Ammon's horn (tissue), 1 donor: ENCODE measurements around the gene COL5A1.

ENCODE experiments used
- DNase-seq: peaks from one replicate; pipeline ENCODE4 v3.0.0-alpha.2; 2016; ENCODE audit warnings: low spot score

COL5A1 gene

DNA sequence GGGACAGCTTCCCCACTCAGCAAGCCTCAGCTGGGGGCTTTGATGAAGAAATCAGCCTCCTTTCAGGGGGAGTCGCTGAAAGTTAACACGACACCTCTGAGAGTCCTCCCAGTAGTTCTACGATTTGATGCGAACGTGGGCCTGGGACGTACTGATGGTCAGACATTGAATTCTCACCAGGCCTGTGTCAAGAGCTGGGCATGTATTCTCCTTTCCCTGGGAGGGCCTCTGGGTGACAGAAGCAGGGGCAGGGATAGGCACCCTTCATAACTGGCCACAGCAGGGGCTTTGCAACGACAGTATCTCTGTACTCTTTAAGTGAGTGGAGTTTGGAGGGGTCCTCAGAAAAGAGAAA lies 15.6 kb upstream of the COL5A1 start:
- DNase-seq, result no peak

GRCh38 chr9:134626571-134627416 lies 14.8 kb upstream of the COL5A1 start:
- DNase-seq, result no peak

- DNase-seq, result no peak
Observed at GRCh38 chr9:134627417-134628353, 13.9 kb upstream of the COL5A1 start.

GRCh38 chr9:134628354-134628736 lies 13.3 kb upstream of the COL5A1 start:
- DNase-seq, result no peak

- no peak for DNase-seq
Observed at GRCh38 chr9:134629061-134629585, 12.5 kb upstream of the COL5A1 start.

DNA sequence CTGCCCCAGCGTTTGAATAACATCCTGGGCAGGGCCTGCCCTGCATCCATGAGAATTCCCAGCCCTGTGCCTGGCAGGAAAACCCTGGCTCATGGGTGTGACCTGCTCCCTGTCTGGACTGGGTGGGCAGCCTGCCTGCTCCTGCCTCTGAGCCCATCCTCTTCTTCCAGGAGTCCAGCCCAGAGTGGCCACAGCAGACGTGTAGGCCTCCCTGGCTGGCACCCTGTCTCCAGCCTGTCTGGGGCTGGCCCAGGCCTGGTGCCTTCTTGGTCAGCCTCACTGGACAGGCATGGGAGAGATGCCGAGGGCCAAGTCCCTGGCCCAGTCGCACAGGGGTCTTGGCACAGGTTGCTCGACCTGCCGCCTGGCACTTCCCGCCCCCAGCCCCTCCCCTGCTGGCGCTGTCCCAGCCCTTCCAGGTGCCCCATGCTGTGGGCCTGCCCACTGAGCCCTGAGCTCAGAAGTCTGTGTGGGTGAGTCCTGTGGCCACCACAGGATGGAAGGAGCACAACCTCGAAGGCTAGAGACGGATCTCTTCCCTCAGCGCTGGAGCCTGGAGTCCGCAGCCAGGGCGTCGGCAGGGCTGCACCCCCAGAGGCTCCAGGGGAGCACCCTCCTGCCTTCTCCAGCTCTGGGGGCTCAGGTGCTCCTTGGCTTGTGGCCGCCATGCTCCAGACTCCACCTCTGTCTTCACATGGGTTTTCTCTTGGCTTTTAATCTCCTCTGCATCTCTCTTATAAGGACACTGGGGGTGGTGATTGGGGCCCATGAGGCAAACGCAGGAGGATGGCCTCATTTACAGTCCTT lies 11.8 kb upstream of the COL5A1 start:
- DNase-seq, result no peak

GRCh38 chr9:134630393-134630790 lies 11.2 kb upstream of the COL5A1 start:
- DNase-seq, result no peak

- DNase-seq, result no peak
Observed at GRCh38 chr9:134630861-134631260, 10.7 kb upstream of the COL5A1 start.

DNA sequence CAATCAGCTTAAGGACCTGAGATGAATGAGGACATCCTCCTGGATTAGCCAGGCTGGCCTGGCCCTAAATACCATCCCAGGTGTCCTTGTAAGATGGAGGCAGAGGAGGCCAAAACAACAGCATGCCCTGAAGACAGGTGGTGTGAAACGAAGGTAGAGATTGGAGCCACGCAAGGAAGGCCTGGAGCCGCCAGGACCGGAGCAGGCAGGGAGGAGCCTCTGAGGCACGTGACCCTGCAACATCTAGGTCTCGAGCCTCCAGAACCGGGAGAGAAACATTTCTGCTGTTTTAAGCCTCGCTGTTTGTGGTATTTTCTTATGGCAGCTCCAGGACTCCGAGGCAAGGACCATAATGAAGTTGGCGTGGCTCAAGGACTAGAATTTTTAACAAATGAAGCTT lies 9.7 kb upstream of the COL5A1 start:
- no peak for DNase-seq

DNA sequence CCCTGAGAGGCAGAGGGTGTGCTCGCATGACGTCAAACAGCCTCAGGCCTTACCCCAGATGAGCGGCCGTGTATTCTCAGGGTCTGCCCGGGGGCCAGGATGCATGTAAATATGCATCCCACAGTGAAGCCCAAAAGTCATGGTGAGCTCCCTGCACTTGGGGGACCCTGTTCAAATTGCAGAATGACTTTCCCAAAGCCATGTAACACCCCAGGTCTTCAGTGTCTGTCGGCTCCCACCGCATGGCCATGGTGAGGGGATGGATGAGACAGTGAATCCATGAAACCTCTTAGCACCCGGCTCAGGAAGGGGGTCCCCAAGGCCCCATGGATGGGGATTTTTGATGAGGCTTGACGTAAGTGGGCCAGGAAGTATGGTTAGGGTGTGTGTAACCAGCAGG lies 9.3 kb upstream of the COL5A1 start:
- no peak for DNase-seq

GRCh38 chr9:134633362-134634142 lies 8.1 kb upstream of the COL5A1 start:
- no peak for DNase-seq

- DNase-seq, result no peak
Observed at GRCh38 chr9:134634176-134634575, 7.4 kb upstream of the COL5A1 start.

GRCh38 chr9:134634667-134635230 lies 6.9 kb upstream of the COL5A1 start:
- DNase-seq, result no peak

DNA sequence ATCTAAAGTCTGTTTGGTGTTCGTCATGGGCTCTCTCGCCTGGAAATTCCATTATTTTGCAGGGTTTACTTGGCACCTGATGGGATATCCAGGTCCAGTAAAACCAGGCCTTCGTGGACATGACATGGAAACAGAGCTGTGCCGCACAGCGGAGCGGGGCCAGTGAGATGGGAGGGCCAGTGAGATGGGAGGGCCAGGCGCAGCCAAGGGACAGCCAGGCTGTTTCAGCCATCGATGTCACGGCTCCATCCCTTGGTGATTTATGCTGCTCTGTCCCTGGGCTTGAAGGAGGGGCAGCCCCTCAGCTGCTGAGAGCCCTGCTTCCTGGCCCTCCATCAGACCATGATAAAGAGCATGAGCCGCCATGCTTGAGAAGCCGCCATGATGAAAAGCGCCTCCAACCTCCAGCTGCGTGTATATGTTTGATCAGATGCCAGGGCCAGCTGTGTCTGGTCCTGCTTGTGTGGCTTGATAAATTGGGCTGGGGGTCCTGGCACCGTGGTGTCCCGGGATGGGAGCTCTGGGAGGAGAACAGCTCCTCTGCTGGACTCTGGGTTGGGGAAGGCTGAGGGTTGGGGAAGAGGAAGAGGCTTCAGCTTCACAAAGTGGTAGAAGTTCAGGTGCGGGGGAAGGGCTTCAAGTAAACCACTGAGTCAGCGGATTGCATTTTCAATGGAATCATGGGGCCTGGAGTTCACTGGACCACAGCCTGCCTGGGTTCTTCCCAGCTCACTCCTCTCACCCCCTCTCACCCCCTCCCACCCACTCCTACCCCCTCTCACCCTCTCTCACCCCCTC lies 6.1 kb upstream of the COL5A1 start:
- no peak for DNase-seq

- DNase-seq, result no peak
Observed at GRCh38 chr9:134636149-134636507, 5.5 kb upstream of the COL5A1 start.

DNA sequence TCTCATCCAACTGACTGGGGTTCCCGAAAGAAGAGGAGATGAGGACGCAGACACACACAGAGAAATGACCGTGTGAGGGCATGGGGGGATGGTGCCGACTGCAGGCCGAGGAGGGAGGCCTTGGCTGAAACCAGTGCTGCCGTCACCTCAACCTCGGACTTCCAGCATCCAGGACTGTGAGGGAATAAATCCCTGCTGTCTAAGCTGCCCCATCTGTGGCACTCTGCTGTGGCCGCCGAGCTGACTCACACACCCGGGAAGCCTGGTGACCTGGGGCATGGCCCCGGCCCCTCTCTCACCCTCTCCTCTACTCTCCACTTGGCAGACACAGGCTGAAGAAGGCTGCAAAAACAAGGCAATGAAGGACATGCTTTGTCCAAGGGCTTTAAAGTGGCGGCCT lies 4.4 kb upstream of the COL5A1 start:
- no peak for DNase-seq

DNA sequence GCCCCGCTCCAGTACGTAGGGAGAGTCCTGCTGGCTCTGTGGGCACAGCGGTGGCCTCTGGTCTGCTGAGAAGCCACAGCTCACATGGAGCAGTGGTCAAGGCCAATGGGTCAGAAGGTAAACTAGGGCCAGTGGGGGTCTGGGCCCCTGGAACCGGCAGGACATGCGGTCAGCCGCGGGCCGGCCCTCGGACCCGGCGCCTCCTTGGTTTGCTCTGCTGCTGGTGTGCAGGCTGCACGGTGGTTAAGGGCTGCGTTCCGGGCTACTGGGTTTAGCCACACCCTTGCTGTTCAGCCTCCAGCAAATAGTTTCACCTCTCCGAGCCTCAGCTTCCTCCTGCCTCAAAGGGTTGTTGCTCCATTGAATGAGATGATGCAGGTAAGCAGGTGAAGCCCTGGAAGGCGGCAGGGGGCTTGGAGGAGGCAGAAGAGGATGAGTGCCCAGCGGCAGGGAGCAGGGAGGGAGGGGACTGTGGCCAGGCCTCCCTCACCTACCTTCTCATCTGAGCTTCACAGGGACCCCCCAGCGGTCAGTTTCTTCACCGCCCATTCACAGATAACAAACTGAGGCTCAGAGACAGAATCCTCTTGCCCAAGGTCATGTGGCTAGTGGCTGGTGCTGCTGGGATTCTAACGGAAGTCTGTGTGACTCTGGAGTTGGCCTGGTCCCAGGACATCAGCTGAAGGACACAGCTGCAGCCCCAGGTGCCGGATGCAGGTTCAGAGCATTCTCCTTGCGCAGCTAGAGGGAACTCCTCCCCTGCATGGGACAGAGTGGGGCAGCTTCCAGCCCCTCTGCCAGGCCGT lies 3.7 kb upstream of the COL5A1 start:
- DNase-seq, result no peak

- no peak for DNase-seq
Observed at GRCh38 chr9:134638502-134639090, 3.0 kb upstream of the COL5A1 start.

- DNase-seq, result no peak
Observed at GRCh38 chr9:134639994-134640393, 1.6 kb upstream of the COL5A1 start.
